ENCODE measurements around the gene KIF5A.

- no peak for TF ChIP-seq CTCF (IDR thresholded peaks at IDR 0.05)
- TF ChIP-seq POLR2A (IDR thresholded peaks at IDR 0.05), result no peak
These were observed 8.1 kb upstream of the KIF5A start for GRCh38 chr12:57541717-57542116.

Measured in lower leg skin (tissue), 3 donors.